Activated CD4-positive, alpha-beta T cell treated with anti-CD3 and anti-CD28 coated beads, Interleukin-2, Interleukin-4, amounts not matched to agents 100 ng/mL and 50 ng/mL, durations not matched to agents 16 hours and 8 hours (primary cell): ENCODE data around the gene TBC1D10A.
"Not testable (repeated sequence)": the region's sequence is repeated elsewhere in the genome, so short reads cannot be mapped to it uniquely, and the experiment has no call there.

Experiments used
- DNase-seq: peaks from one replicate; pipeline ENCODE4 v3.0.0-alpha.2; 2020; ENCODE audit warnings: low spot score

TBC1D10A gene

DNA sequence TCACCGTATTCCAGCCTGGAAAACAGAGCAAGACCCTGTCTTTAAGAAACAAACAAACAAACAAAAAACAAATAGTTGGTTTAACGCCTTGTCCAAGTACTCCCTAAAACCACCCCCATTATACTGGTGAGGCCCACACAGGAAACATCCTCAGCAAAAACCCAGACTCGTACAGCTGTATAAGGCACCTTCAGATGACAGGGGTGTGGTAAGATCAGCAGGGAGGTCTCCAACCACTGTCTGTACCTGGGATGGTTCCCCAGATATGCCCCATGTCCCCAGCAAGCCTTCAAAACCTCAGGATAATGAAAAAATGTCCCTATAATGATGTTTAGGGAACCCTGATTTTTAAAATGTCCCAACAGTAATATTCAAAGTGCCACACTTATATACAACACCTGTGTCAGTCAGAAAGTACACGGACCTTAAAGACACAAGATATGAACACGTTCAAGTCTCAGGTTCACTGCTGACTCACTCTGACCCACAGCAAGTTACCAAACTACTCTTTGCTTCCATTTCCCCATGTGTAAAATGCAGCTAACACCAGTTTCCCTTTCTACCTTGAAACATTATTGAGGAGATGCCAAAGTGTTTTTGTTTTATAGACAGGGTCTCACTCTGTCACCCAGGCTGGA is 20.6 kb upstream of the TBC1D10A start:
- DNase-seq: peak; percentile 53

DNA sequence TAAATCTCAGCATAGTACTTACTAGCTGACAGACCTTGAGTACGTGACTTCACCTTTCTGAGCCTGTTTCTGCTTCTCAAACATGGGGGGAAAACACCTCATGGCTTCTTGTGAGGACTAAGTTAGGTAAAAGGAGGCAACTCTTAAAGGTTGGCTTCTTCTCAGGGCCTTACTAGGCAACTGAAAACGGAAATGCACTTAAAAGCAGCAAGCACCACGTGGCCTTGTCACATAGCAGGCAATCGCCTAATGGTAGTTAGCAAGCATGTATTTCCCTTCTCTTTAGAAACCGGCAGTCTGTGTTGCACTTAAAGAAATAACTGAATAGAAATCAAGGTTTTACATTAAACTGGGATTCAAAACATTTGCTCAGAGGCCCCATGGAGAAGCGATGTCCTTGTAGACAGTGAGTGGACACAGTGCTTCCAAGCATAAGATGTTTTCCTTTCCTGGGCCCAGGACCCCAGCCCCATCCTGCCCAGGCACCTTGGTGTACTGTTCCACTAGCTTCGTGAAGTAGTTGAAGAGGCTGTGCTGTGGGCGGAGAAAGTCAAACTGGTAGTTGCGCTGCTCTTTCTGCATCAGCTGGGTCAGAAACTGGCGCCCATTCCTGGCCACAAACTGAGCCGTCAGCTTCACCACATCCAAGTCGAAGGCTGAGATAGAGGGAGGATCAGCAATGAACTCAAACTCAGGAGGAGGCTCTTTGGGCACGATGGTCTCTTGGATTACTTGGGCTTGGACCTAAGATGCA is 17.9 kb upstream of the TBC1D10A start:
- no peak for DNase-seq

- no peak for DNase-seq
These were observed 14.4 kb upstream of the TBC1D10A start for GRCh38 chr22:30340911-30341685.

GRCh38 chr22:30338802-30339201 is 12.1 kb upstream of the TBC1D10A start:
- DNase-seq: no peak

DNA sequence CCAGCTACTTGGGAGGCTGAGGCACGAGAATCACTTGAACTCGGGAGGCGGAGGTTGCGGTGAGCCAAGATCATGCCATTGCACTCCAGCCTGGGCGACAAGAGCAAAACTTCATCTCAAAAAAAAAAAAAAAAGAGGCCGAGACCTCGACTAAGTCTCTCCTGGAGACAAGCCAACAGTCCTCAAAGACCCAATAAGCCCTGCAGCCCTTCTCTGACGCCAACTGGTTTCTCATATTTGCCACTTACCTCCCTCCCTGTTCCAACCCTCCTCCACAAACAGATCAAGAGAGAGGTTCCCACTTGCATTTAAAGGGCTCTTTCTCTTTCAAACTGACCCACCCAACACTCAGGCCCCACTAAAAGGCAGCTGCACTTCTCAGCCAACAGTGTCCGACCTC is 11.6 kb upstream of the TBC1D10A start:
- DNase-seq: not testable (repeated sequence)

- DNase-seq: no peak
These were observed 10.7 kb upstream of the TBC1D10A start for GRCh38 chr22:30337461-30337778.

GRCh38 chr22:30336752-30337460 is 10.2 kb upstream of the TBC1D10A start:
- no peak for DNase-seq

GRCh38 chr22:30335236-30335635 is 8.5 kb upstream of the TBC1D10A start:
- DNase-seq: no peak

GRCh38 chr22:30334646-30335045 is 7.9 kb upstream of the TBC1D10A start:
- no peak for DNase-seq

DNA sequence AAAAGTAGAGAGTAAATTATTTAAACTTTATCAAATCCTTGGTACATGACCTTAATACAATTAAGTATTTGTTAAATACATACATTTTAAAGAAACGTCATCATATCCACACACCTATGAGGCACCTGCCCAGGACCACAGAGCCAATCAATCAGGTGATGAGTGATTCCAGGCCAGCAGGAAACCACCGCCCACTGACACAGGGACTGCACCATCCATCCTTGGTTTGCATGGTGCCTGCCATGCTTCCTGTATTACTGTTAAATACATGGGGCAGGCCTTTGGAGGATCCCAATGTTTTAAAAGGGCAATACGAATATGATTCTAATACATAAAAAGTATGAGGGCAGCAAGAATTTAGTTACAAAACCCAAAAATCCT is 7.0 kb upstream of the TBC1D10A start:
- DNase-seq: no peak

DNA sequence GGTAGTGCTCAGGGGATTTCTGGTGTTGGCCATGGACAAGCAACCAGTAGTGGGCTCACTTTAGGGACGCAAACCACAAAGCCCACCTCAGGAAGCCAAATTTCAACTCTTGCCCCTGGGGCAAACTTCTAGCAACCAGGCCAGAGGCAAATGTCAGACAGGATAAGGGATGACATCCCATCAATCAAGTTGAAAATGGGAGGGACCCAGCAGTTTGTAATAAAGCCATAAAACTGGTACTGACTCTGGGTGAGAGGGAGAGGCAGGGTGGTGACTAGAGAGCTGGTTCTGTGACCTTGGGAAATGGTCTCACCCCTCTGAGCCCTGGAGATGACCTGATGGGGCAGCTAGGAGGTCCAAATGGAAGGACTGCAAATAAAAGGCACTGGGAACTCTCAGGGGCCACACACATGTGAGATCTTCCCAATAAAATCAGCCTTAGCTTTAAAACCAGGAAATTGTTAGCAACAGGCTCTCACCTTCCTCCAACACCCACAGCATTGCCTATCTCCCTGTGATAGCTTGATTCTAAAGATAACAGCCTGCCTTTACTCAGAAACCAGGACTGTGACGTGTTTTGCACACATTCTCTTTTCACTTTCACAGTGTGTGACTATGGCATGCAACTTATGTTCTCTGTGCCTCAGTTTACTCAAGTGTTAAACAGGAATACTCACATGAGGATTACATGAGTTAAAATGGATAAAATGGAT is 6.4 kb upstream of the TBC1D10A start:
- DNase-seq: no peak

DNA sequence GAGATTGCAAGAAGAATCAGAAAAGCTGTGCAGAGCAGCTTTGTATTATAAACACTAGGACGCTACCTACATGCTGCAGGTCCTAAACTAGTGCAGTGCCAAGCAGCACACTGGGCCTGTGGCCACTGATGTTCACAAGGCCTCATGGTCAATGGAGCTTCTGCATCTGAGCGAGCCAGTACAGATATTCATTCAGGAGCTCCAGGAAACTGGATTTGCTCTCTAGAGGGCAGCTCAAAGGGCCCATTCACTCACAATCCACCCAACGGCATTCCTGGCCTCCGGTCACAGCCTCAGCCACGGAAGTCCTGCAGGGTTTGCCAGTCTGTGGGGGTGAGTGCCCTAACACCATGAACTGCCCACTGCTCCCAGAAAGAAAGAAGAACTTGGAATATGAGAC is 5.8 kb upstream of the TBC1D10A start:
- no peak for DNase-seq

DNA sequence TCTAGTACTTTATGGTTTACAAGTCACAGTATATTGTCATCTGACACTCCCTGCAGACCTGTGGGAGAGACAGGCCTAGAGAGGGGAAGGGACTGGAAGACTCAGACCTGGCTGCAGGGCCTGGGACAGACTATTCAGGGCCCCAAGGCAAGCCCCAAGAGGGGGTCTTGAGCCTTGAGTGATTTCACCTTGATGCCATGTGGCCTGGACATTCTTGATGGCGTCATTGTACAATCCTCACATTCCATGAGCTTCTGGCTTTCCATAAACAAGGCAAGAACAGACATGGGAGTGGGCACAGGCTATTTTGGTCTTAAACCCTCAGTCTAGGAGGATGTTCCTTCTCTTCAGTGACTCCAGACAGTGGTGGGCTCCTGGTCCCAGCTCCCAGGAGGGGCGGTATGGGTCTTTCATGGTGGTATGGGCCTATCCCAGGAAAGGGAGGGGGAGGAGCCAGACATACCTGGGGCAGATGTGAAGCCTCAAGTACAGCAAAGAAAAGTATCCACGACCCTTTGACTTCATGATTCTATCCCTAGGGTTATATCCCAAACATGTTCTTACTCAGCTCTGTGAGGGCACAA is 1.8 kb upstream of the TBC1D10A start:
- DNase-seq: no peak

DNA sequence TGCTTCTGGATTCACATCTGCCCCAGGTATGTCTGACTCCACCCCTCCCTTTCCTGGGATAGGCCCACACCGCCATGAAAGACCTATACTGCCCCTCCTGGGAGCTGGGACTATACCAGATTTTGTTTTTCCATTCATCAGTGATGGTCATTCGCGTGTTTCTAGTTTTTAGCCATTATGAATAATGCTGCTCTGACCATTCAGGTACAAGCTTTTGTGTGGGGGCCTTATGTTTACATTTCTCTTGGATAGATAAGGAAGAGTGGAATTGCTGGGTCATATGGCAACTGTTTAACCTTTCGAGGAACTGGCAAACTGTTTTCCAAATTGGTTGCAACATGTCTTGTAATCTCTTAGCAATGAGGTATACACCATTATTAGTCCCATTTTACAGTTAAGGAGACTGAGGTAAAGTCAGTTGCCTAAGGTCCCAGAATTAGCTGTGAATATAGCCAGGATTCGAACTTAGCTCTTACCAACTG is 1.2 kb upstream of the TBC1D10A start:
- no peak for DNase-seq

- no peak for DNase-seq
These were observed 461 bp downstream of the TBC1D10A start for GRCh38 chr22:30326255-30326705.

DNA sequence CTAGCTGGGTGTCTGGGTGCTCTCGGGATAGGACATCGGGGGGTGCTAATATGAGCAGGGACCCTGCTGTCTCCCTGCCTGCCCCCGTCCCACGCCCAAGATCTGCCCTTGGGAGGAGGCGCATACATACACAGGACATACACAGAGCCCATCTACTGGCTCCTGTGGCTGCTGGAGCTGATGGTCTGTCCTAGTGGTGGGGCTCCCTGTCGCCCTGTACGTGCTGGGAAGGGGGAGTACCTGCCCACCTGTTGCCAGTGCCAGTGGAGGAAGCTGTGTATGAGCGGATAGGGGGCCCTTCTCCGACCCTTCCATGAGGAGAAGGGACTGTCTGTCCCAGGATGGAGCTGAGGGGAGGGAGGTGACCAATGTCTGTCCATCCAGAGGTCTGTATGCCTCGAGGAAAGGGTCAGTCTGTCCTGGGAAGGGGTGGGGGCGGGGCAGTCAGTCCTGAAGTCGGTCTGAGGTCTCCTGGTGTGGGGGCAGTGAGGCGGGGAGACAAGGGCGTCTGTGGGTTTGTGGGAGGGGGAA is 952 bp downstream of the TBC1D10A start:
- no peak for DNase-seq

- DNase-seq: no peak
These were observed 1.5 kb downstream of the TBC1D10A start for GRCh38 chr22:30325065-30325720.

DNA sequence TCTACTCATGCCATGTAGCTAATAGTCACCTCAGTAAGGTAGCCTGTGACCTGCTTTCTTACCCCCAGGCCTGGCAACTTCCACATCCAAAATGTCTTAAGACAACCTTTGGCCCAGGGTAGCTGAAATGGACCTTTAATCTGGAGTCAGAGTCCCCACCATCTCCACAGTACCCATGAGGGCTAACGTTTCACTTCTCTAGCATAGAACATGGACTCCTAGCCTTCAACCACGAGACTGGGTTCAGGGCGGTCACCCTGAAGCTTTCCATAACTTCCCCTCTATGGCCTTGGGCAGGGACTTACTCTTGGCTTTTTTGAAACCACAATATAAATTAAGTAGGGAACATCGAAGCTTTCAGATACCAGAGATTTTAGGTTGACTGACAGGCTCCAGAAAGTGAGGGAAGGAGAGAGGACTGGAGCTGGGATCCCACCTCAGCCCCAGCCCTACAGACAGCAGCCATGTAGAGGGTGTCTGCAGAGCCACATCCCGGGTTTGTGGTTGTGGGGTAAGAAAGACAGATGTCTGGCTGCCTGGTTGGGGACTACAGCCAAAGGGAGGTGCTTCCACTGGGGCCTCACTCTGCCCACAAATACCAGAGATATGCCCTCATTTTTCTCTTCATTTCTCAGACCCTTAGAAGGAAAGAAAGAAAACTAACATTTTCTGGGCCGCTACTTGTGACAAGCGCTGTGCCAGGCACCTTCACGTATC is 2.6 kb downstream of the TBC1D10A start:
- peak; percentile 41 for DNase-seq

GRCh38 chr22:30323246-30323645 is 3.5 kb downstream of the TBC1D10A start:
- no peak for DNase-seq

DNA sequence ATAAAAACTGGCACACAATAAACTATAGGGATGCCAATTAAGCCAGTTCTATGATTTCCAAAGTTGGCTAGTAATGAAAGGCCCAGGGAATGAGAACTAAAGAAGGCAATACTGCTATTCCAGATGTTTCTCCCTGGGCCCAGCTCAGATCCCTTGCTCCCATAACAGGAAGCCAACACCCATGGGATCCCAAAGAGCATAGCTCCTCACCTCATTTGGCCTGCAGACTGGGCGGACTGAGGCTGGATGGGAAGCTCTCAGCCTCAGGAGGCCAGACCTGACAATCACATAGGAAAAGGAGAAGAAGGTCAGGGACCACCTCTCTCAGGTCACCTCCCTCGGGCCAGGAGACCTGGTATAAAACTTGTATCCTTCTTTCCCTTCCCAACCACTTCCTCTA is 5.3 kb downstream of the TBC1D10A start:
- DNase-seq: no peak
